WERI-Rb-1 (cell line): ENCODE data around the gene CCRL2.

ENCODE experiments used
- DNase-seq: peaks from one replicate; pipeline ENCODE4 v3.0.0-alpha.2; 2020
- H3K27ac ChIP-seq: fragments of 250-450 bp; sonication (Bioruptor Pico); 2 replicates; pipeline ENCODE4 v1.5.1; 2020; ENCODE audit warnings: mild to moderate bottlenecking, moderate library complexity
- H3K27me3 ChIP-seq: fragments of 250-450 bp; sonication (Bioruptor Pico); 2 replicates; pipeline ENCODE4 v1.5.1; 2021; ENCODE audit warnings: mild to moderate bottlenecking, low read depth, moderate library complexity; ENCODE audit not compliant: insufficient read depth, severe bottlenecking
- H3K36me3 ChIP-seq: fragments of 250-450 bp; sonication (Bioruptor Pico); 2 replicates; pipeline ENCODE4 v1.5.1; 2020; ENCODE audit warnings: mild to moderate bottlenecking, moderate library complexity
- H3K4me3 ChIP-seq: 2 replicates; pipeline ENCODE4 v1.5.1; 2011; ENCODE audit warnings: low read depth, mild to moderate bottlenecking, control low read depth, low read length
- H3K9me3 ChIP-seq: fragments of 250-450 bp; sonication (Bioruptor Pico); 2 replicates; pipeline ENCODE4 v1.5.1; 2021; ENCODE audit warnings: mild to moderate bottlenecking, moderate library complexity; ENCODE audit not compliant: severe bottlenecking
- TF ChIP-seq, protein P1 (sequence below): IDR thresholded peaks from 2 replicates; pipeline ENCODE4 v1.5.1; 2011; ENCODE audit warnings: low read depth, mild to moderate bottlenecking, control low read depth, inconsistent platforms, low read length

Gene CCRL2

DNA sequence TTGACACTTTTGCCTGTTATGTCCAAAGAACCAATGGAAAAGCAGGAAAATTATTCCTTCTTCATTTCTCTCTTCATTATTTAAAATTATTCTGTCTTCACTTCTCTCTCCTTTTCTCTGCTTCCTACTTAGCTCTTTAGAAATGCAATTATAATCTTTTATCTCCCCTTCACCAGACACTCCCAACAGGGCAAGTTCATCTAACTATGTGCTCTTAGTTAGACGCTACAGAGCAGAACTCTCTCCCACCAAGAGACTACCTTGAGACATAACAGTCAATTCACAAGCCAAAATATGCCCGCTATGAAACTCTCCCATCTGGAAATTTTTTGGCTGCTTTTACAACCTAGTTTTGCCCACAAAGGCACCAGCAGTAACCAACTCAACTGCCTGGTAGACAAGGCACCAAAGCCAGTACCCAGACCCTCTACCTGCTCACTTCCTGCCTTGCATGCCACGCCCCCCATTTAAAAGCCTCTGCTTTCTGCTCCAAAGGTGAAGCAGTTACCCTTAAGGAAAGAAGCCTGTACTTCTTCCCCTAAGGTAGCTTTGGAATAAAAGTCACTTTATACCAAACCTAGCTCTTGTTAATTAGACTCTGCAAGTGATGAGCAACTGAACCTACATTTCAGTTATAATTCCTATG is 28.1 kb downstream of the CCRL2 start:
- H3K36me3 ChIP-seq = no peaks in the 10 kb centered on the region
- DNase-seq = no peak
- peaks cover 11% of the 10 kb centered on the region for H3K9me3 ChIP-seq
- TF ChIP-seq, protein P1, sequence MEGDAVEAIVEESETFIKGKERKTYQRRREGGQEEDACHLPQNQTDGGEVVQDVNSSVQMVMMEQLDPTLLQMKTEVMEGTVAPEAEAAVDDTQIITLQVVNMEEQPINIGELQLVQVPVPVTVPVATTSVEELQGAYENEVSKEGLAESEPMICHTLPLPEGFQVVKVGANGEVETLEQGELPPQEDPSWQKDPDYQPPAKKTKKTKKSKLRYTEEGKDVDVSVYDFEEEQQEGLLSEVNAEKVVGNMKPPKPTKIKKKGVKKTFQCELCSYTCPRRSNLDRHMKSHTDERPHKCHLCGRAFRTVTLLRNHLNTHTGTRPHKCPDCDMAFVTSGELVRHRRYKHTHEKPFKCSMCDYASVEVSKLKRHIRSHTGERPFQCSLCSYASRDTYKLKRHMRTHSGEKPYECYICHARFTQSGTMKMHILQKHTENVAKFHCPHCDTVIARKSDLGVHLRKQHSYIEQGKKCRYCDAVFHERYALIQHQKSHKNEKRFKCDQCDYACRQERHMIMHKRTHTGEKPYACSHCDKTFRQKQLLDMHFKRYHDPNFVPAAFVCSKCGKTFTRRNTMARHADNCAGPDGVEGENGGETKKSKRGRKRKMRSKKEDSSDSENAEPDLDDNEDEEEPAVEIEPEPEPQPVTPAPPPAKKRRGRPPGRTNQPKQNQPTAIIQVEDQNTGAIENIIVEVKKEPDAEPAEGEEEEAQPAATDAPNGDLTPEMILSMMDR = no peak
- no peak overlapping the region for H3K4me3 ChIP-seq
- no peak overlapping the region for H3K27ac ChIP-seq
- H3K27me3 ChIP-seq = peaks cover 2% of the 10 kb centered on the region

DNA sequence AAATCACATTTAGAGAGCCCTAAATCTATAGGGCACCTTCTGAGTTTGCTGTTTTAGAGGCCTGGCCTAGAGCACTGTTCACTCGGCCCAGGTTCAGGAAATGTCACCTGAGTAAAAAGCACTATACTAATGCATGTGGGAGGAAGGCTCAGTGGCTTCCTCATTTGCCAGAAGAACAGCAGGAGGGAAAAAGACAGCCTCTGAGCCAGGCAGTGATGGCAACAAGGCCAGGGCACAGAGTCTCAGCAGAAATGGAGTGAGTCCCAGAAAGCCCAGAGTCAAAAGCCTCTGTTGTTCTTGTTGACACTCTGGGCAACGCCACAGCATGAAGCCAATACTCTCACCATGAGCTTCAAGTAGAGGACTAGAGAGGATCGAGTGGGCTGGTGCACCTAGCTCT is 31.8 kb downstream of the CCRL2 start:
- Histone ChIP-seq H3K9me3 (no peaks in the 10 kb centered on the region), H3K36me3 (no peaks in the 10 kb centered on the region), H3K27ac (no peak overlapping the region), H3K4me3 (no peak overlapping the region), H3K27me3 (peaks cover 2% of the 10 kb centered on the region)
- TF ChIP-seq, protein P1 = no peak
- DNase-seq = no peak

GRCh38 chr3:46440531-46441294 is 33.7 kb downstream of the CCRL2 start:
- no peak for DNase-seq

DNA sequence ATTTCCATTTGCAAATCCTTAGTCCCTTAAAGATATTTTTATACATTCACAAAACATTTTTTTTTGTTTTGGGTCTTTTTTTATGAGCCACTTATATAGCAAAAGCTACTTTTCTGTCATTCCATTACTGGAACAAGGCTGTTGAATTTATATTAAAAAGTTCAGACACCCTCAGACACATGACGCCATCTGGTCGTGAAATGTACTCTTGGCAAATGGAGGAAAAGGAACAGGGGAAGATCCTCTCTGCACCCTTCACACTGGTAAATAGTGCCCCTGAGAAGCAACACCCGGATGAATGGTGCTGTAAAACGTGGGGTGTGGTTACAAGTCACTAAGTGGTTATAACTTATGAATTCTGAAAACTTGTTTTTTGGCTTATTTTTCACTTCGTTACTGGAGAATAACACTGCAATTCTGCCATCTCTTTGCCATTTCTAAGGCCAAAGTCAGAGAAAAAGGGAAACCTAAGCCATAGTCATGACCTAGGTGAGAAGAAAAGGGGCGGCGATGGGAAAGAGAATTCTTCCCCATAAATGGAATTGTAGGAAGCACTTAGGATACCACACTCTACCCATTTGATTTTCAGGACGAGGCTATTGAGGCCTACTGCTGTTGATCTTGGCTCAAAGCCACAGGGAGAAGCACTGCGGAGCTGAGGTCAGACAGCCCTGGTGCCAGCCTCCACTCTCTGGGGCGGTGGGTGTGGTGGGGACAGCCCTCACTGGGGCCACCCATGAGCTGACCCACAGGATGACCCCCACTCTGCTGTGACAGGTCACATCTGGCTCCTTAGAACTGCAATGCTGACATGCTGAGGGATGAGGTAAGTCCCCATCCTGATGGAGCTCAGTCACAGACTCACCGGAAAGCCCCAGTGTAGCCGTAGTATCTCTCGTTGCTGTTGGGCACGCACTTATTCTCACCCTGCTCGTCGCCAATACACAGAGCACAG is 35.8 kb downstream of the CCRL2 start:
- DNase-seq = peak; percentile 24
- Histone ChIP-seq H3K27ac (no peak overlapping the region), H3K36me3 (no peaks in the 10 kb centered on the region), H3K9me3 (no peaks in the 10 kb centered on the region), H3K4me3 (no peak overlapping the region), H3K27me3 (no peaks in the 10 kb centered on the region)
- TF ChIP-seq, protein P1 = peak; percentile 37; the same call in 1 of the 2 replicates

More at GRCh38 chr3:46440531-46441294, 33.7 kb downstream of the CCRL2 start:
- Histone ChIP-seq H3K4me3 (no peak overlapping the region), H3K9me3 (no peaks in the 10 kb centered on the region), H3K27ac (no peak overlapping the region), H3K27me3 (peaks cover under 1% of the 10 kb centered on the region), H3K36me3 (no peaks in the 10 kb centered on the region)
- TF ChIP-seq, protein P1 = no peak

DNA sequence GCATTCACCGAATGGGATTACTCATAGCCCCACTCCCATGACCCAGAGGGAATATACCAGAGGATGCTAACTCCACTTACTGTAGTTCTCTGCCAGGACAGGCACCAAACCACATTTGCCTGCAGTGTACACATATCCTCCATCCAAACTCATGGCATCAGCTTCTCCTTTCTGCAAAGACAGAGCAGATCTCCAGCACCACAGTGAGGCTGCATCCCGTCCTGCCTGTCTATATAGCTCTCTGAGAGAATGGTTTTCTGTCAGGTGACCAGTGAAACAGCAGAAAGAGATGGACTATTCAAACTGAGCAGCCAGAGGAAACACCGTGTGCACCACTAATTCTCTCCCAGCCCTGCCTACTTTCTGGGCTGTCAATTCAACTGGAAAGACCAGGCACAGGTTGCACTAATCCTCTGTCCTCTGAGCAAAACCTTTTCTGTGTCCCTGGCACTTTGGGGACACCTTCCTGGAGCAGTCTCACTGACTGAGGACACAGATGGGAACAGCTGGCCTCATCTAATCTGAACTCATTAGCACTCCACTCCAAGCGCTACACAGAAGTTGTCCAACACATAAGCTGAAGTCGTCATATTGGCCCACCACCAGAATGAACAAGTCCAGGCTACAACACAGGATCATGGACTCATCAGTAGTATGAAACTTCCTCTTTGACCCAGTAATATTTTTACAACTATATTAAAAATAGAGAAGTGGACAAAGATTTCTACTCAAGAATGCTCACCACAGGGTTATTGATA is 40.3 kb downstream of the CCRL2 start:
- TF ChIP-seq, protein P1 = no peak
- H3K27me3 ChIP-seq = no peaks in the 10 kb centered on the region
- DNase-seq = peak; percentile 54
- H3K27ac ChIP-seq = no peak overlapping the region
- H3K4me3 ChIP-seq = no peak overlapping the region
- H3K36me3 ChIP-seq = no peaks in the 10 kb centered on the region
- no peaks in the 10 kb centered on the region for H3K9me3 ChIP-seq
